GM06990 (cell line): Measurements from ENCODE around the gene PRKG1.

Experiments used
- DNase-seq: peaks from one replicate; pipeline ENCODE4 v3.0.0-alpha.2; 2011; ENCODE audit not compliant: insufficient read length; ENCODE audit errors: extremely low read depth
- H3K27me3 ChIP-seq: replicated peaks from 2 replicates; pipeline ENCODE4 v1.6.0; 2011; ENCODE audit warnings: low read length; ENCODE audit not compliant: control insufficient read depth, insufficient read depth
- H3K36me3 ChIP-seq: 2 replicates; pipeline ENCODE4 v1.5.1; 2011; ENCODE audit warnings: low read length; ENCODE audit not compliant: control insufficient read depth, insufficient read depth
- H3K4me3 ChIP-seq: replicated peaks from 2 replicates; pipeline ENCODE4 v1.5.1; 2011; ENCODE audit warnings: low read depth, mild to moderate bottlenecking, control low read depth, low read length
- TF ChIP-seq, protein P1 (sequence below): IDR thresholded peaks from 2 replicates; pipeline ENCODE4 v1.5.1; 2011; ENCODE audit warnings: low read length, control low read depth, mild to moderate bottlenecking, inconsistent platforms; ENCODE audit not compliant: insufficient read depth, poor library complexity, severe bottlenecking

PRKG1 gene

DNA sequence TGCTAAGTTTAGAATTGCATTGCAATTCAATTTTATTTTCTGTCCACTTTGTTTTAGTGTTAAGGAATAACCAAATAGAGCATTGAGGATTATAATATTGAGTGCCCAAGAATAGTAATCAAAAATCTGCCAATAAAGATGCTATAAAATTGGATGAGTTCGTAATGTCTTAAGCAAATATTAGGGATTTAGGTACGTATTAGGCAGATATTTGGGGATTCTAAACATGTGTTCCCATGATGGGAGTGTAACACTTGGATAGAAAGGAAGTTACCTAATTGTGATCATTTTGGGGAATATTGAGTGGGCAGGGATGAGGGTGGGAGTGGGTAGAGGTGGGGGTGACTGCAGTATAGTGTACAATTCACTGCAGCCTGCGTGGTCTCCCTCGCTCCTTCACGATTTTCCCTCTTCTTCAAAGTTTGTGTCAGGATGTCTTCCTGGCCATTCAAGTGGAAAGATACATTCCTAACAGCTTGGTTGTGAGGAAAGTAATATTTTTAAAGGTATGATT, 1.3 kb upstream of the PRKG1 start:
- no peak for DNase-seq
- no peaks in the 10 kb centered on the region for H3K36me3 ChIP-seq
- TF ChIP-seq, protein P1, sequence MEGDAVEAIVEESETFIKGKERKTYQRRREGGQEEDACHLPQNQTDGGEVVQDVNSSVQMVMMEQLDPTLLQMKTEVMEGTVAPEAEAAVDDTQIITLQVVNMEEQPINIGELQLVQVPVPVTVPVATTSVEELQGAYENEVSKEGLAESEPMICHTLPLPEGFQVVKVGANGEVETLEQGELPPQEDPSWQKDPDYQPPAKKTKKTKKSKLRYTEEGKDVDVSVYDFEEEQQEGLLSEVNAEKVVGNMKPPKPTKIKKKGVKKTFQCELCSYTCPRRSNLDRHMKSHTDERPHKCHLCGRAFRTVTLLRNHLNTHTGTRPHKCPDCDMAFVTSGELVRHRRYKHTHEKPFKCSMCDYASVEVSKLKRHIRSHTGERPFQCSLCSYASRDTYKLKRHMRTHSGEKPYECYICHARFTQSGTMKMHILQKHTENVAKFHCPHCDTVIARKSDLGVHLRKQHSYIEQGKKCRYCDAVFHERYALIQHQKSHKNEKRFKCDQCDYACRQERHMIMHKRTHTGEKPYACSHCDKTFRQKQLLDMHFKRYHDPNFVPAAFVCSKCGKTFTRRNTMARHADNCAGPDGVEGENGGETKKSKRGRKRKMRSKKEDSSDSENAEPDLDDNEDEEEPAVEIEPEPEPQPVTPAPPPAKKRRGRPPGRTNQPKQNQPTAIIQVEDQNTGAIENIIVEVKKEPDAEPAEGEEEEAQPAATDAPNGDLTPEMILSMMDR = no peak
- no peak overlapping the region for H3K4me3 ChIP-seq
- H3K27me3 ChIP-seq = peaks cover 3% of the 10 kb centered on the region

GRCh38 chr10:51073453-51074237, 642 bp upstream of the PRKG1 start:
- Histone ChIP-seq H3K4me3 (no peak overlapping the region; the same call in 1 of the 2 replicates), H3K27me3 (peaks cover 3% of the 10 kb centered on the region), H3K36me3 (no peaks in the 10 kb centered on the region)
- peak; percentile 3 for DNase-seq
- TF ChIP-seq, protein P1 = no peak

DNA sequence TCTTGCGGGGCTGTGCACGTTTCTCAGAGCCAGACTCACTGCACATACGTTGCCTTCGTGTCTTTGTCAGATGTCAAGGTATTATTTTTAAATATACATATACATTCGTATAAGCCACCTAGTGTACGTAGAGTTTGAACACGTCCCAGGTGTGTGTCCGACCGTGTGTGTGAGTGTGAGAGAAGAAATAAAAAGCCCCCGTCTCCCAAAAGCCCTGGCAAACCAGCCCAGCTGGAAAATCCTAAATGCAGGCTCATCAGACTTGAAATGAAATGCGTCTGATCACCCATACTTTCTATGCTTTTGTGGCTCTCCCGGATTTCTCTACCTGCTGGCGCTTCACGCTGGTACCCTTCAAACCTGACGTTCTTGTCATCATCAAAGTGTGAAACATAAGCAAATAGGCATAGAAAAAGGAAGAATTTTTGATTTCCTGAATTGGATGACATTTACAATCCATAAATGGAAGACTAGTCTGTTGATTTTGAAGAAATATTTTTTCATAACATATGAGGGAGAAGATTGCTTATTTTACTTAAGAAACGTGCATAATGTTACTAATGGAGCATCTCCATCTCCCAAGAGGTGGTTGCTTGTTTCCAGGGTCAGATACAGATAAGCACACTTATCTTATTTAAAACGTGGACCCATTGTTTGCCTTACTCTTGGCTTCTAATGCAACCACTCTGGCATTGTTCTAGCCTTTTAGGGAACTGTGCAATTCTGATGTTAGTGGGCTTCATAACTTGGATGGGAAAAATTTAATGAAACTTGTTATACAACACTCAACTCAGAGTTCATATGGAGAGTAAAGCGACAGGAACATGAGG, 971 bp downstream of the PRKG1 start:
- H3K27me3 ChIP-seq = peaks cover 3% of the 10 kb centered on the region
- DNase-seq = no peak
- TF ChIP-seq, protein P1 = no peak
- H3K4me3 ChIP-seq = no peak overlapping the region
- H3K36me3 ChIP-seq = no peaks in the 10 kb centered on the region

DNA sequence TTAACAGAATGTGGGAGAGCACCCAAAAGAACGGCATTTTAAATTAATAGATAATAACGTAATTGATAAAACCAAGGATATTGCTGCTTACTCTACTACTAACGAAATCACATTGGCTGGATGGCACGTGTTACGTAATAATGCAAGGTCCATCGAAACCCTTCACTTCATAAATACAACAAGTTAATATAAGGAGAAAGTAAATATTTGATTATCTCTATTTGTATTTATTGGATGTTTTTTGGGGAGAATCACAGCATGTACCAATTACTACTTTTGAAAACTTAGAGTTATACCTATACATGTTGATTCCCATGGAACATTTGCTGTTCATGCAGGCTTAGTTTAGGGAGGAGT, 1.6 kb downstream of the PRKG1 start:
- Histone ChIP-seq H3K4me3 (no peak overlapping the region), H3K36me3 (no peaks in the 10 kb centered on the region), H3K27me3 (peaks cover 3% of the 10 kb centered on the region)
- no peak for DNase-seq
- TF ChIP-seq, protein P1 = no peak

- TF ChIP-seq, protein P1 = no peak
- Histone ChIP-seq H3K27me3 (peaks cover 3% of the 10 kb centered on the region), H3K36me3 (no peaks in the 10 kb centered on the region), H3K4me3 (no peak overlapping the region)
- DNase-seq = no peak
Measured at GRCh38 chr10:51076299-51076841, 2.1 kb downstream of the PRKG1 start.
